Measurements from ENCODE around the gene LONRF3.

Gene LONRF3

GRCh38 chrX:119007189-119007770, 32.9 kb downstream of the LONRF3 start:
- TF ChIP-seq PATZ1 (CRISPR knock-in tag; IDR thresholded peaks at IDR 0.05; ENCODE audit: borderline replicate concordance) = no peak
- TF ChIP-seq POU6F1 (CRISPR knock-in tag; IDR thresholded peaks at IDR 0.05; ENCODE audit: borderline replicate concordance, low read depth) = no peak
- TF ChIP-seq ESRRG (CRISPR knock-in tag; IDR thresholded peaks at IDR 0.05) = no peak
- TF ChIP-seq OSR1 (CRISPR knock-in tag; IDR thresholded peaks at IDR 0.05) = no peak
- TF ChIP-seq BACH2 (CRISPR knock-in tag; IDR thresholded peaks at IDR 0.05; ENCODE audit: borderline replicate concordance) = no peak
- TF ChIP-seq ISL1 (CRISPR knock-in tag; IDR thresholded peaks at IDR 0.05) = no peak
- no peak for ATAC-seq

- TF ChIP-seq CSDC2 (CRISPR knock-in tag; IDR thresholded peaks at IDR 0.05) (no peak), ZNF70 (CRISPR knock-in tag; IDR thresholded peaks at IDR 0.05) (no peak), ISL1 (CRISPR knock-in tag; IDR thresholded peaks at IDR 0.05) (no peak), RARB (CRISPR knock-in tag; IDR thresholded peaks at IDR 0.05) (no peak), TCF4 (CRISPR knock-in tag; IDR thresholded peaks at IDR 0.05; ENCODE audit: borderline replicate concordance) (no peak), ZC3H10 (CRISPR knock-in tag; IDR thresholded peaks at IDR 0.05) (no peak), TSHZ2 (CRISPR knock-in tag; IDR thresholded peaks at IDR 0.05) (no peak), ARNTL (CRISPR knock-in tag; IDR thresholded peaks at IDR 0.05; ENCODE audit: borderline replicate concordance, low read depth) (no peak), TOX (CRISPR knock-in tag; IDR thresholded peaks at IDR 0.05; ENCODE audit: borderline replicate concordance) (no peak), PATZ1 (CRISPR knock-in tag; IDR thresholded peaks at IDR 0.05; ENCODE audit: borderline replicate concordance) (no peak), ZNF8 (CRISPR knock-in tag; IDR thresholded peaks at IDR 0.05) (no peak), ZNF565 (CRISPR knock-in tag; conservative IDR thresholded peaks at IDR 0.05; ENCODE audit: low read depth) (no peak)
- peak; percentile 77 for ATAC-seq
Measured at GRCh38 chrX:119008110-119008744, 33.8 kb downstream of the LONRF3 start.

- TF ChIP-seq SNAI2 (CRISPR knock-in tag; IDR thresholded peaks at IDR 0.05) = no peak
- ATAC-seq = no peak
Measured at GRCh38 chrX:119009071-119009470, 34.7 kb downstream of the LONRF3 start.

GRCh38 chrX:119010491-119010890, 36.1 kb downstream of the LONRF3 start:
- TF ChIP-seq ESRRG (CRISPR knock-in tag; IDR thresholded peaks at IDR 0.05) (no peak), POU6F1 (CRISPR knock-in tag; IDR thresholded peaks at IDR 0.05; ENCODE audit: borderline replicate concordance, low read depth) (no peak), TSHZ2 (CRISPR knock-in tag; IDR thresholded peaks at IDR 0.05) (no peak), CREB5 (CRISPR knock-in tag; IDR thresholded peaks at IDR 0.05; ENCODE audit: low read depth) (no peak), ZNF70 (CRISPR knock-in tag; IDR thresholded peaks at IDR 0.05) (no peak), TCF4 (CRISPR knock-in tag; IDR thresholded peaks at IDR 0.05; ENCODE audit: borderline replicate concordance) (no peak), PPARA (CRISPR knock-in tag; IDR thresholded peaks at IDR 0.05; ENCODE audit: borderline replicate concordance) (no peak), ZNF565 (CRISPR knock-in tag; conservative IDR thresholded peaks at IDR 0.05; ENCODE audit: low read depth) (no peak), BACH2 (CRISPR knock-in tag; IDR thresholded peaks at IDR 0.05; ENCODE audit: borderline replicate concordance) (no peak), ZFP3 (CRISPR knock-in tag; IDR thresholded peaks at IDR 0.05) (no peak), OSR1 (CRISPR knock-in tag; IDR thresholded peaks at IDR 0.05) (no peak), SNAI2 (CRISPR knock-in tag; IDR thresholded peaks at IDR 0.05) (no peak)
- ATAC-seq = no peak
